Measurements from ENCODE around the gene MAD1L1.

The MAD1L1 gene

DNA sequence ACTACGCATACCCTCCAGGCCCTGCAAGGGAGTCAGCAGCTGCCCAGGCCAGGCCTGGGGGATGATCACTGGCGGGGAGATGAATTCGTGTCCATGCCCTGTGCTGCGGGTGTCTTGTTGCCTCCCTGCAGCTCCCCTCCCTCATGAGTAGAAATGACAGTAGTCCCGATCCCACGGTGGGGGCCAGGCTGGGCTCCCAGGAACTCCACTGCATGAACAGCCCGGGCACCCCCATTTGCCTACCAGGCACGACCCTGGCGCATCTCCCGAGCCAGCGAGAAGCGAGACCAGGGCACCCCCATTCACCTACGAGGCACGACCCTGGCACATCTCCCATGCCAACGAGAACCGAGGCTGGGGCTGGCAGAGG lies 316.2 kb downstream of the MAD1L1 start:
- no peak for DNase-seq (ENCODE audit: low read depth in 2 of 2)

DNA sequence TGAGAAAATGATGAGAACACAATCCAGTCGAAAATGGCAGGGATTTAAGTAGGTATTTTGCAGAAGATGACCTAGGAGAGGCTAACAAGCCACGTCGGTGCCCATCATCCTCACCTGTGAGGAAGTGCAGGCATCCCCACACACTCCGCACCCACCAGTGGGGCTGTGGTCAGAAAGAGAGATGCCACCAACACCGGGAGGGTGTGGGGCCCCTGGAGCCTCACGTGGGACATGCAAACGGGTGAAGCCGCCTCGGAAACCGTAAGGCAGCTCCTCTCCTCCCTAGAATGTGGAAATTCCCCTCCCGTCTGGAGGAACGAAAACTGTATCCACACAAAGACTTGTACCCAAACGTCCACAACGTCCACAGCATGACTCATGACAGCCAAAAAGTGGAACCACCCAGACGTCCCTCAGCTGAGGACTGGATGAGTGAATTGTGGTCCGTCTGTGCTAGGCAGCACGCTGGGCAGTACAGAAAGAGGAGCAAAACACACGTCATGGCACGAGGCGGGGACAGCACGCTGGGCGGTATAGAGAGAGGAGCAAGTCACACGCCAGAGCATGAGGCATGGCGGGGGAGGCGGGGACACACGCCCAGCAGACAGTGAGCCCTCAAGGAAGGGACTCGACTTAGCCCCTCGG lies 316.7 kb downstream of the MAD1L1 start:
- no peak for DNase-seq (ENCODE audit: low read depth in 2 of 2)

- no peak for DNase-seq (ENCODE audit: low read depth in 2 of 2)
These were observed 317.4 kb downstream of the MAD1L1 start for GRCh38 chr7:1915326-1915725.

DNA sequence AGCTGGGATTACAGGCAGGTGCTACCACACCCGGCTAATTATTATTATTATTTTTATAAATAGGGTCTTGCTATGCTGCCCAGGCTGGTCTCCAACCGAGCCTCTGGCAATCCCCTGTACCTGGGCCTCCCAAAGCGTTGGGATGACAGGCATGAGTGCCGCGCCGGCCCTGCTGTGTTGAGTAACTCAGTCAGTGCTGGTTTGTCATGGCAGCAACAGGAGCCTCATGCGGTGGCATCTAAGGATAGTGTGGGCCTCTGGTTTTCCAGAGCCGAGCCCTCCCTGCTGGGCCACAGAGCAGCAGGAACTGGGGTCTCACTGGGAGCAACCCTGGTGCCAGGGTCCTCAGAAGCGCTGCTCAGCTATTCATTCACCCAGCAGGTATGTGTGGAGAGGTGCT lies 318.0 kb downstream of the MAD1L1 start:
- no peak for DNase-seq (ENCODE audit: low read depth in 2 of 2)

GRCh38 chr7:1914321-1914720 lies 318.4 kb downstream of the MAD1L1 start:
- DNase-seq (ENCODE audit: low read depth in 2 of 2) = no peak

DNA sequence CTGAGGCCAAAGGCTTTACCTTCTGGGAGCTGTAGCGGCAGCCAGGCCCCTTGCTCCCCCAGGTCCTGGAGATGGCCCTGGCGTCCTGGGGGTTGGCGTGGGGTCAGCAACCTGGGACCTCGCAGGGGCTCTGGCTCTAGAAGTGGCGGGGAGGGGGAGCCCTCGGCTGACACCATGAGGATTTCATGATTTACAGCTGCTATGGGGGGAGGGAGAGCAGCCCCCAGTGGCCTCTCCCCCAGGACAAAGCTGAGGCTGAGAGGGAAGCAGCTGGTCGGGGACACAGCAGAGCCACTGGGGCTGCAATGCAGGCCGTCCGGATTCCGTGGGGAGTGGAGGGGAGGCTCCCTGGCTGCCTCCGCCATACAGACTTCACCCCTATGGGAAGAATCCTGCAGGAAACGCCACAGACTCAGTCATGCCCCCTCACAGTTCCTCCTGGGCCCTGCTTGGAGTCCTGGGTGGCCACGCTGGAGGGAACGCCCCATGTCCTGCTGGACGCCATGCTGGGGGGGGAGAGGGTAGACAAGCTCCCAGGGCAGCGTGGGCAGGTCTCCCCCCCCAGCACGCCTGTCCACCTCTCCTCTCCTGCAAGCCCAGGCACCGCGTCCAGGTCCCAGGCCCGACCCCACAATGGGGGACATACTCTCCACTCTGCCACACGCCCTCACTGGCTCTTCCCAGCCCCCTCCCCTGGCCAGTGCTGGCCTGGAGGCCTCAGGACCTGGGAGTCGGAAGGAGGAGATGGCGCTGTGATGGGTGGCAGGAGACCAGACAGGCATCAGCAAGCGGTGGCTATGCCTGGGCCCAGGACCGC lies 319.1 kb downstream of the MAD1L1 start:
- DNase-seq (ENCODE audit: low read depth in 2 of 2) = no peak

- peak; percentile 57 to 67 for DNase-seq (ENCODE audit: low read depth in 2 of 2)
These were observed 319.9 kb downstream of the MAD1L1 start for GRCh38 chr7:1912593-1913465.

DNA sequence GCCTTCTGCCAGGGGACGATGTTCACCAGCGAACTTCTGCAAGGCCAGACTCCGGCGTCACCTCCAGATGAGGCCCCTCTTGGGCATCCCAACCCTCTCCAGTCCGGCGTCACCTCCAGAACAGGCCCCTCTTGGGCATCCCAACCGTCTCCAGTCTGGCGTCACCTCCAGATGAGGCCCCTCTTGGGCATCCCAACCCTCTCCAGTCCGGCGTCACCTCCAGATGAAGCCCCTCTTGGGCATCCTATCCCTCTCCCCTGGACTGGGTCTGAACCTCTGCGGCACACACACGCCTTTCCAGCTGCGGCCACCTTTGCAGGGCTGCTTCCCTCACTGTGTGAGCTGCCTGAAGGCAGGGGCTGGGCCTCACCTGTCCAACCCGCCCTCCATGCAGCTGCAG lies 321.2 kb downstream of the MAD1L1 start:
- DNase-seq (ENCODE audit: low read depth in 2 of 2) = no peak

DNA sequence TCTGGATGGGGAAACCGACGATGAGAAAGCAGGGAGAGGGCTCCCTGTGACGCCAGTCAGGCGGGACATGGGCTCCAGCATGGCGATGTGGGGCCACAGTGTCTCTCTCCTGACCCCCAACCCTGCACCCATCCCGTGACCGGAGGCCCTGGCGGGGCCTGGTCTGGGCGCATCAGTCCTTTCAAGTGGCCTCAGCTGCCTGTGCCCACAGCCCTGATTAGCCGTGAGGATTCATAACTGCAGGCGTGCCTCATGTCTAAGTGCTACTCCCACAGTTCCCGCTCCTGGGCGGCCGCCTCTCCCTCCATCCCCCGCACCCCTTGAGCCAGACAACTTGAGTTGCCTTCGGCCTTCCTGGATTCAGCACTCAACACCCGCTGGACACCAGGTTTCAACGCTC lies 321.9 kb downstream of the MAD1L1 start:
- no peak for DNase-seq (ENCODE audit: low read depth in 2 of 2)

GRCh38 chr7:1910081-1910685 lies 322.6 kb downstream of the MAD1L1 start:
- DNase-seq (ENCODE audit: low read depth in 2 of 2) = no peak

DNA sequence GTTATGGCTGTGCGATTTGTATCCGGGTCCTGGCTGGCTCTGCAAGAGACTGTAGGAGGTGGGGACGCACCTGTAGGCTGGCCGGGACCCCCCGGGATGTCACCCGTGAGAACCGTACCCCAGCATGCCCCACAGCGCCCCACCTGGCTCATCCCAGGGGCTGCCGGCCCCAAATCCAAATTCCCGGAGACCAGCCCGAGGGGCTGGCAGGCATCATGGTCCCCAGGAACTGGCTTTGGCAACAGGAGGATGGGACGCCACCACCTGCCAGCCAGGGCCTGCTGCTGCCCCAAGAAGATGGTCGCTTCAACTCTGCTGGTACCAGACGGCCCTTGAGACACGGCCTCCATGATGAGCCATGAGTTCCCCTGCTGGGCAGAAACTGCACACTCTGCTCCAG lies 323.3 kb downstream of the MAD1L1 start:
- DNase-seq (ENCODE audit: low read depth in 2 of 2) = no peak

DNA sequence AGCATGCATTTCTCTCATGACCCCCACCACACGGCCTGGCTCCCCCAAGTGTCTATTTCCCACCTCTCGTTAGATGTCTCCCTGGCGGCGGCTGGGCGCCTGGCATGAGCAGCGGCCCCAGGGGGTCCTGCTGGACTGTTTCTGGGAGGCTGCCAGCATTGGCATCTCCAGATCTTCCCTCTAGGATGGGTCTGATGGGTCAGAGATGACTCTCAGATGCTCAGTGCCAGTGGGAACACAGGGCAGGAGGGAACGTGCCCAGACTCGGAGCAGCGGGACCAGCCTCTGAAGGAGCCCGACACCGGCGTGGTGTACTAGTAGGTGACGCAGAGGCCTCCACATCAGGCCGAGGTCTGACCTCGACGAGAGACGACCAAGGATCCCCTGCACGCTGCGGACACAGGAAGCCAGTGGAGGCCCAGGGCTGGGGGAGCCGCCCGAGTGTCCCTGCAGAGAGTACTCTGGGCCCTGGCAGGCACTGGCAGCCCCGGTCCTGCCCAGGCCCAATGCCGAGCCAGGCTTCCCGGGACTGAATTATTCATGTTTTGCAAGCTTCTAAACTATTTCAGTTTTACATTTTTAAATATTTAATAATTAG lies 323.8 kb downstream of the MAD1L1 start:
- no peak for DNase-seq (ENCODE audit: low read depth in 2 of 2)

GRCh38 chr7:1907751-1908365 lies 324.9 kb downstream of the MAD1L1 start:
- no peak for DNase-seq (ENCODE audit: low read depth in 2 of 2)

DNA sequence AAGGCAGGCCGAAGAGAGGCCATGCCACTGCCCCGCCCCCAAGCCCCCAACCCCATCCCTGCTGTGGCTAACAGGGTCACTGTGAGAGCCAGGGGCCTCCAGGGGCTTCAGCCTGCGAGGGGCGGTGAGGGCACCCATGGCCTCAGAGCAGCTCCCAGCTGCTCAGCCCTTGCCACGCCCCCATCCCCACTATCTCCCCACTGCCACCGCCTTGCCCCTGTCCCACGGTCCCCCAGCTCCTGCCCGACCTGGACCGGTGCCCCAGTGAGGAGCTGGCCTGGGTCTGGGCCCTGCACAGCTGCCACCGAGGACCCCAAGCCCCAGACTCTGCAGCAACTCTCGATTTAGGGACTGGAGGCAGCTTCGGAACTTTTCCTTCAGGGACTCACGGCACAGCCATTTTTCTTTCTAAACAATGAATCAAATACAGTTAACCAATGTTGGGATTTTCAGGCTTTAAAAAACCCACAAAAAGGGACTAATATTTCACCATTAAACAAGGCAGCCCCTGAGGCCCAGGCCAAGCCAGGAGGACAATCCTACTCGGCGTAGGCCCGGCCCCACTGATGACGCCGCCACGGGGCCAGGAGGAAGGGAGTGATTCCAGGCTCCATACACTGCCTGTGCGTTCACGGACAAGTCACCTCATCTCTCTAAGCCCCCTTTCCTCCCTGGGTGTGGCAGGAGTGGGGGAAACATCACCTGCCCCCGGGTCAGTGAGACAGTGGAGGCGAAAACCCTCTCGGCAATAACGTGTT lies 325.6 kb downstream of the MAD1L1 start:
- DNase-seq (ENCODE audit: low read depth in 2 of 2) = no peak

- DNase-seq (ENCODE audit: low read depth in 2 of 2) = no peak
These were observed 326.5 kb downstream of the MAD1L1 start for GRCh38 chr7:1906087-1906830.

DNA sequence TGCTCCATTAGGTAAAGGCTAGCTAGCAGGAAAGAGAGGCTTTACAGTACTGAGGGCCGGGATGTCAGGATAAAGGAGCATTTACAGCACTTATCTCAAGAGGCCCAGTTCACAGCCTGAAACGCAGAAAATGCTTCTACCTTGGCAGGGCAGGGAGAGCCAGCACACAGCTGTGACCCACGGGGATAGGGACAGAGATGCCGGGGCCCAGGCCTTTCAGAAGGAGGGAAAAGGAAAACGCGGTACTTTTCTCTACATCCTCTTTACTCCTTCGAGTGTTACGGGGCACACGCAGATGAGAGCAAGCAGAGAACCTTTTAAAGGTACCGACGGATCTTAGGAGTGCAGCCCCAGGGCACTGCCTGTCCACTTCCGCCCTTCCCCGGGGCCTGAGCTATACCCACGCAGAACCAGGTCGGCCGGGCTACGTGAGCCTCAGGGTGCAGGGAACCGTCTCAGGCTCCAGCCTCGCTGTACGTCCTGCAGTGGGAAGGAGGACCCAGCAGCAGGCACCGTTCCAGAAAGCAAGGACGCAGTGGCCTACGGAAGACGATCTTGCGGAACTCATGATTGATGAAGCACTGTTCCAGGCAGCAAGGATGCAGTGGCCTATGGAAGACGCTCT lies 330.4 kb downstream of the MAD1L1 start:
- DNase-seq (ENCODE audit: low read depth in 2 of 2) = no peak

- DNase-seq (ENCODE audit: low read depth in 2 of 2) = no peak
These were observed 331.1 kb downstream of the MAD1L1 start for GRCh38 chr7:1901431-1902210.

DNA sequence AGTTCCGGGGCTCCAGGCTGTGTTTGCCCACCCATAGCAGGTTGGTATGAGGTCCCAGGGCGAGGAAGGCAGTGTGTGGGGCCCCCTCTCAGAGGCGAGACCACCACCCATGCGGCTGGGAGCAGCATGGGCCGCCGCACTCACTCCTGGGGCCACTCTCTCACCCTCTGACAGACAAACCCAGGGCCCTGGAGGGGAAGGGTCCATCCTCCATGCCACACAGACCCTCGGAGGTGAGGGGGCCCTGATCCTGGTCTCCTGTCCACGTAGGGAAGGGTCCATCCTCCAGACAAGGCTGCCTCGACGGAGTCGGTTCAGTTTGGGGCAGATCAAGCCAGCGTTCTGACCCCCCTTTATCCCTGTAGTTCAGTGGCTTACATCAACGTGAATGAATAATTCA lies 331.9 kb downstream of the MAD1L1 start:
- no peak for DNase-seq (ENCODE audit: low read depth in 2 of 2)

All from fibroblast of skin of left biceps (primary cell).